ENCODE data around the gene NFIL3.

NFIL3 gene

GRCh38 chr9:91360551-91361290 lies 62.9 kb downstream of the NFIL3 start:
- no peak for DNase-seq (ENCODE audit: low read depth in 2 of 2)

- no peak for DNase-seq (ENCODE audit: low read depth in 2 of 2)
These were observed 63.7 kb downstream of the NFIL3 start for GRCh38 chr9:91359734-91360470.

GRCh38 chr9:91359083-91359482 lies 64.5 kb downstream of the NFIL3 start:
- no peak for DNase-seq (ENCODE audit: low read depth in 2 of 2)

Measured in stimulated activated CD8-positive, alpha-beta memory T cell treated with anti-CD3 and anti-CD28 coated beads, Interleukin-15, amount 100 ng/mL, for 4 hours (primary cell).